Neural progenitor cell (in vitro differentiated cells): Measurements from ENCODE around the gene ZNF35.

Experiments
- EZH2 ChIP-seq: fragments of 200-600 bp; sonication (generic); IDR thresholded peaks from 2 replicates; pipeline ENCODE4 v1.6.1; 2017; ENCODE audit warnings: antibody characterized with exemption, mild to moderate bottlenecking, moderate library complexity
- EZH2phosphoT487 ChIP-seq: fragments of 200-600 bp; sonication (generic); IDR thresholded peaks from 2 replicates; pipeline ENCODE4 v1.6.1; 2017; ENCODE audit warnings: antibody characterized with exemption
- TF ChIP-seq, protein P1 (sequence below): fragments of 200-600 bp; sonication (generic); IDR thresholded peaks from 2 replicates; pipeline ENCODE4 v1.5.1; 2017; ENCODE audit warnings: antibody characterized with exemption, mild to moderate bottlenecking

DNA sequence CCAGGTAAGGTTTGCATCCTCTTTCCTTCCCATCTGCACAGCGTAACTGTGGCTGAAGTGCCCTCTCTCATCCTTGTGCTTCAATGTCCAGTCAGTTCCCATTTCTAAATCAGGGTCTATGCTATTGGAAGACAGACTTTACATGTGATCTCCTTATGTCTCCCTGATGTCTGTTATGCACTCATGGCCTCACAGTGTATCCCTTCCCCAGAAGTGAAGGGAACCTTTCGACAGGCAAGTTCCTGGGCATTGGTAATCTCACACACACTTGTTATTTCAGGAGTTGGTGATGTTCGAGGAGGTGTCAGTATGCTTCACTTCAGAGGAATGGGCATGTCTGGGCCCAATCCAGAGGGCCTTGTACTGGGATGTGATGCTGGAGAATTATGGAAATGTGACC, 16.3 kb upstream of the ZNF35 start:
- TF ChIP-seq EZH2 (no peak), EZH2phosphoT487 (no peak)
- TF ChIP-seq, protein P1, sequence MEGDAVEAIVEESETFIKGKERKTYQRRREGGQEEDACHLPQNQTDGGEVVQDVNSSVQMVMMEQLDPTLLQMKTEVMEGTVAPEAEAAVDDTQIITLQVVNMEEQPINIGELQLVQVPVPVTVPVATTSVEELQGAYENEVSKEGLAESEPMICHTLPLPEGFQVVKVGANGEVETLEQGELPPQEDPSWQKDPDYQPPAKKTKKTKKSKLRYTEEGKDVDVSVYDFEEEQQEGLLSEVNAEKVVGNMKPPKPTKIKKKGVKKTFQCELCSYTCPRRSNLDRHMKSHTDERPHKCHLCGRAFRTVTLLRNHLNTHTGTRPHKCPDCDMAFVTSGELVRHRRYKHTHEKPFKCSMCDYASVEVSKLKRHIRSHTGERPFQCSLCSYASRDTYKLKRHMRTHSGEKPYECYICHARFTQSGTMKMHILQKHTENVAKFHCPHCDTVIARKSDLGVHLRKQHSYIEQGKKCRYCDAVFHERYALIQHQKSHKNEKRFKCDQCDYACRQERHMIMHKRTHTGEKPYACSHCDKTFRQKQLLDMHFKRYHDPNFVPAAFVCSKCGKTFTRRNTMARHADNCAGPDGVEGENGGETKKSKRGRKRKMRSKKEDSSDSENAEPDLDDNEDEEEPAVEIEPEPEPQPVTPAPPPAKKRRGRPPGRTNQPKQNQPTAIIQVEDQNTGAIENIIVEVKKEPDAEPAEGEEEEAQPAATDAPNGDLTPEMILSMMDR = no peak
